ENCODE data around the gene KREMEN2. TPM values are rescaled to one million over a fixed set of nuclear protein-coding genes. Genes with fewer than 3 reads are reported as not detected.
A peak's percentile ranks its signal among the peaks of the same experiment; 100 is the strongest.

Gene KREMEN2
- total RNA-seq, 1 experiment from 2014 or later, result 7.5 TPM

DNA sequence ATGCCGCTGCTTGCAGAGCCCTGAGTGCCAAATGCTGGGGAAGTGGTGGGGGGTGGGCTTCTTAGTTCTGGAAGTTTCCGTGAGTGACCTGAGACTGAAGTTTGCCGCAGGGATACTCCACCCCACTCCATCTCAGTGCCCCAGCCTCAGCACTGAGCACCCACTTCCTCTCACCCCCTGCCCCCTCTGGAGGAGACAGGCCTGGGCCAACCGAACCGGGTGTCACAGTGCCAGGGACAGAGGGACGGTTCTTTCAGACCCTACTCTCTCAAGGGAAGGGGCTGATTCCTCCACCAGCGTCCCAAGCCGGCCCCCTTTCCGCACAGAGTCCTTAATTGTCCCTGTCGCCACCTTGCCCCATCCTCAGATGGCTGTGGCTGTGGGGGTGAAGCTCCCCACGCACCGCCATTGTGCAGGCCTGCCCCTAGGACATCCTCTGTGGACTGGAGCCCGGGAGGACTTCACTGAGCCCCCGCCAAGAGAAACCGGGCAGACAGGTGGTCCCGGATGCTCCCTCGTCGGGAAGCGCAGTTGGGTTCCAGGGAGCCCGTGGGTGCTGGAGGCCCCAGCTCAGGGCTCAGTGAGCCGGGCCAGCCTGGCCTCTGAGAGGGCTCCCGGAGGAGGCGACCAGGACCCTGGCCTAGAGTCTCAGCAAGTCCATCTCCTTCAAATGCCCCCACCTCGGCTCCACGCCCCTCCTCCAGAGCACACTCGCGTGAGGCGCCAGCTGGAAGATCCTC, 1.6 kb upstream of the KREMEN2 start:
- Mint-ChIP-seq H3K9me3 (no peaks in the 10 kb centered on the region), H3K4me1 (peaks cover 6% of the 10 kb centered on the region; the same call in 1 of the 2 replicates), H3K36me3 (no peaks in the 10 kb centered on the region), H3K27me3 (ENCODE audit: low read depth) (peaks cover 25% of the 10 kb centered on the region), H3K27ac (no peak overlapping the region), H3K4me3 (peak overlapping the region; percentile 63)
- ChIA-PET CTCF (interaction anchor here (0.7 to 5.4 kb wide), 10 partner anchors 8 to 167 kb away, joined by 3 to 43 read pairs (median 6); partner anchors contain the start of genes FLYWCH2 and PKMYT1), POLR2A (interaction anchor here (0.7 to 1.5 kb wide), 2 partner anchors 65 to 120 kb away, joined by 3 read pairs; no protein-coding TSS in a partner anchor)
- ATAC-seq (no peak), DNase-seq (ENCODE audit: low spot score) (no peak)
- no peak for TF ChIP-seq NFE2L1 (CRISPR knock-in tag; IDR thresholded peaks at IDR 0.05)
- no peak for TF ChIP-seq PRDM15 (CRISPR knock-in tag; IDR thresholded peaks at IDR 0.05)
- TF ChIP-seq OVOL2 (CRISPR knock-in tag; IDR thresholded peaks at IDR 0.05; ENCODE audit: borderline replicate concordance), result no peak
- no peak for TF ChIP-seq USF2 (CRISPR knock-in tag; IDR thresholded peaks at IDR 0.05)
- no peak for TF ChIP-seq SP1 (CRISPR knock-in tag; conservative IDR thresholded peaks at IDR 0.05)
- no peak for TF ChIP-seq GTF2I (CRISPR knock-in tag; conservative IDR thresholded peaks at IDR 0.05)

GRCh38 chr16:2963074-2963722, 877 bp upstream of the KREMEN2 start:
- POLR2A ChIA-PET, result interaction anchor here (0.7 to 1.5 kb wide), 2 partner anchors 65 to 121 kb away, joined by 3 read pairs; no protein-coding TSS in a partner anchor
- Mint-ChIP-seq H3K27me3 (ENCODE audit: low read depth) (peaks cover 31% of the 10 kb centered on the region), H3K9me3 (no peaks in the 10 kb centered on the region), H3K36me3 (no peaks in the 10 kb centered on the region), H3K27ac (no peak overlapping the region), H3K4me1 (peaks cover 10% of the 10 kb centered on the region), H3K4me3 (peak overlapping the region; percentile 89)
- CTCF ChIA-PET, result interaction anchor here (0.6 to 5.4 kb wide), 16 partner anchors 10 to 166 kb away, joined by 3 to 43 read pairs (median 8); partner anchors contain the start of genes FLYWCH2, PKMYT1 and PRSS22
- TF ChIP-seq CREB1 (CRISPR knock-in tag; IDR thresholded peaks at IDR 0.05), result no peak
- no peak for TF ChIP-seq USF2 (CRISPR knock-in tag; IDR thresholded peaks at IDR 0.05)
- TF ChIP-seq TP53 (CRISPR knock-in tag; IDR thresholded peaks at IDR 0.05), result no peak
- TF ChIP-seq JUN (CRISPR knock-in tag; IDR thresholded peaks at IDR 0.05), result no peak
- peak; percentile 70; the same call in 1 of the 2 replicates for TF ChIP-seq ZNF281 (CRISPR knock-in tag; IDR thresholded peaks at IDR 0.05)
- no peak for TF ChIP-seq ELF4 (CRISPR knock-in tag; IDR thresholded peaks at IDR 0.05; ENCODE audit: low read depth)
- TF ChIP-seq, protein P1, sequence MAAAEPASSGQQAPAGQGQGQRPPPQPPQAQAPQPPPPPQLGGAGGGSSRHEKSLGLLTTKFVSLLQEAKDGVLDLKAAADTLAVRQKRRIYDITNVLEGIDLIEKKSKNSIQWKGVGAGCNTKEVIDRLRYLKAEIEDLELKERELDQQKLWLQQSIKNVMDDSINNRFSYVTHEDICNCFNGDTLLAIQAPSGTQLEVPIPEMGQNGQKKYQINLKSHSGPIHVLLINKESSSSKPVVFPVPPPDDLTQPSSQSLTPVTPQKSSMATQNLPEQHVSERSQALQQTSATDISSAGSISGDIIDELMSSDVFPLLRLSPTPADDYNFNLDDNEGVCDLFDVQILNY (CRISPR knock-in tag; IDR thresholded peaks at IDR 0.05), result 0 out of 2 replicates have a peak, but pooled peaks have one; percentile 3
- TF ChIP-seq NFYB (CRISPR knock-in tag; conservative IDR thresholded peaks at IDR 0.05; ENCODE audit: low read depth), result no peak
- no peak for TF ChIP-seq ZNF671 (CRISPR knock-in tag; IDR thresholded peaks at IDR 0.05)
- TF ChIP-seq, protein P2, sequence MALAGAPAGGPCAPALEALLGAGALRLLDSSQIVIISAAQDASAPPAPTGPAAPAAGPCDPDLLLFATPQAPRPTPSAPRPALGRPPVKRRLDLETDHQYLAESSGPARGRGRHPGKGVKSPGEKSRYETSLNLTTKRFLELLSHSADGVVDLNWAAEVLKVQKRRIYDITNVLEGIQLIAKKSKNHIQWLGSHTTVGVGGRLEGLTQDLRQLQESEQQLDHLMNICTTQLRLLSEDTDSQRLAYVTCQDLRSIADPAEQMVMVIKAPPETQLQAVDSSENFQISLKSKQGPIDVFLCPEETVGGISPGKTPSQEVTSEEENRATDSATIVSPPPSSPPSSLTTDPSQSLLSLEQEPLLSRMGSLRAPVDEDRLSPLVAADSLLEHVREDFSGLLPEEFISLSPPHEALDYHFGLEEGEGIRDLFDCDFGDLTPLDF (CRISPR knock-in tag; IDR thresholded peaks at IDR 0.05), result no peak
- DNase-seq (ENCODE audit: low spot score) (peak; percentile 44), ATAC-seq (no peak; the same call in 1 of the 2 replicates)
